Progenitor cell of endocrine pancreas (in vitro differentiated cells): Measurements from ENCODE around the gene IL1R1. TPM values are rescaled to one million over a fixed set of nuclear protein-coding genes. Genes with fewer than 3 reads are reported as not detected.

Experiments
- DNase-seq: peaks from one replicate; pipeline ENCODE4 v3.0.0; 2021; ENCODE audit warnings: low spot score; ENCODE audit not compliant: unreplicated experiment
- H3K27ac Mint-ChIP-seq: 2 replicates; pipeline ENCODE4 v1.8.0; 2021; ENCODE audit warnings: mild to moderate bottlenecking, moderate library complexity, mixed read lengths
- H3K27me3 Mint-ChIP-seq: 2 replicates; pipeline ENCODE4 v1.8.0; 2021; ENCODE audit warnings: mixed read lengths
- H3K36me3 Mint-ChIP-seq: 2 replicates; pipeline ENCODE4 v1.8.0; 2022; ENCODE audit warnings: mixed read lengths; ENCODE audit not compliant: insufficient read depth
- H3K4me1 Mint-ChIP-seq: 2 replicates; pipeline ENCODE4 v1.8.0; 2021; ENCODE audit warnings: low read depth, mixed read lengths
- H3K4me3 Mint-ChIP-seq: 2 replicates; pipeline ENCODE4 v1.8.0; 2021; ENCODE audit warnings: low read depth, mild to moderate bottlenecking, moderate library complexity, mixed read lengths
- H3K9me3 Mint-ChIP-seq: 2 replicates; pipeline ENCODE4 v1.8.0; 2021; ENCODE audit warnings: low read depth, mixed read lengths
- total RNA-seq: library from RNA; stranded (reverse); gene quantifications from 2 replicates; pipeline ENCODE4 v1.2.1, GENCODE V29; 2021
- TF ChIP-seq, protein P1 (sequence below): fragments of 200-600 bp; sonication (generic); IDR thresholded peaks from one replicate; pipeline ENCODE4 v1.5.0; 2021; ENCODE audit warnings: antibody characterized with exemption, mild to moderate bottlenecking; ENCODE audit not compliant: unreplicated experiment

Gene IL1R1
- total RNA-seq, 1 donor from 2014 or later = 1.1 TPM

- Mint-ChIP-seq H3K27ac (peak within 1 kb of the TSS; percentile 41), H3K27me3 (peaks cover 33% of the 10 kb centered on the region), H3K4me1 (peaks cover 4% of the 10 kb centered on the region), H3K9me3 (peaks cover 4% of the 10 kb centered on the region), H3K36me3 (no peaks in the 10 kb centered on the region), H3K4me3 (peak within 1 kb of the TSS; percentile 73)
- DNase-seq = no peak
- TF ChIP-seq, protein P1, sequence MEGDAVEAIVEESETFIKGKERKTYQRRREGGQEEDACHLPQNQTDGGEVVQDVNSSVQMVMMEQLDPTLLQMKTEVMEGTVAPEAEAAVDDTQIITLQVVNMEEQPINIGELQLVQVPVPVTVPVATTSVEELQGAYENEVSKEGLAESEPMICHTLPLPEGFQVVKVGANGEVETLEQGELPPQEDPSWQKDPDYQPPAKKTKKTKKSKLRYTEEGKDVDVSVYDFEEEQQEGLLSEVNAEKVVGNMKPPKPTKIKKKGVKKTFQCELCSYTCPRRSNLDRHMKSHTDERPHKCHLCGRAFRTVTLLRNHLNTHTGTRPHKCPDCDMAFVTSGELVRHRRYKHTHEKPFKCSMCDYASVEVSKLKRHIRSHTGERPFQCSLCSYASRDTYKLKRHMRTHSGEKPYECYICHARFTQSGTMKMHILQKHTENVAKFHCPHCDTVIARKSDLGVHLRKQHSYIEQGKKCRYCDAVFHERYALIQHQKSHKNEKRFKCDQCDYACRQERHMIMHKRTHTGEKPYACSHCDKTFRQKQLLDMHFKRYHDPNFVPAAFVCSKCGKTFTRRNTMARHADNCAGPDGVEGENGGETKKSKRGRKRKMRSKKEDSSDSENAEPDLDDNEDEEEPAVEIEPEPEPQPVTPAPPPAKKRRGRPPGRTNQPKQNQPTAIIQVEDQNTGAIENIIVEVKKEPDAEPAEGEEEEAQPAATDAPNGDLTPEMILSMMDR = no peak
Measured at GRCh38 chr2:102186791-102187495, 44.4 kb downstream of the IL1R1 start, which contains the start of gene IL1RL2. Gene IL1RL2 (plus strand): TSS chr2:102187023. CDS start chr2:102187868, 845 bp downstream.

DNA sequence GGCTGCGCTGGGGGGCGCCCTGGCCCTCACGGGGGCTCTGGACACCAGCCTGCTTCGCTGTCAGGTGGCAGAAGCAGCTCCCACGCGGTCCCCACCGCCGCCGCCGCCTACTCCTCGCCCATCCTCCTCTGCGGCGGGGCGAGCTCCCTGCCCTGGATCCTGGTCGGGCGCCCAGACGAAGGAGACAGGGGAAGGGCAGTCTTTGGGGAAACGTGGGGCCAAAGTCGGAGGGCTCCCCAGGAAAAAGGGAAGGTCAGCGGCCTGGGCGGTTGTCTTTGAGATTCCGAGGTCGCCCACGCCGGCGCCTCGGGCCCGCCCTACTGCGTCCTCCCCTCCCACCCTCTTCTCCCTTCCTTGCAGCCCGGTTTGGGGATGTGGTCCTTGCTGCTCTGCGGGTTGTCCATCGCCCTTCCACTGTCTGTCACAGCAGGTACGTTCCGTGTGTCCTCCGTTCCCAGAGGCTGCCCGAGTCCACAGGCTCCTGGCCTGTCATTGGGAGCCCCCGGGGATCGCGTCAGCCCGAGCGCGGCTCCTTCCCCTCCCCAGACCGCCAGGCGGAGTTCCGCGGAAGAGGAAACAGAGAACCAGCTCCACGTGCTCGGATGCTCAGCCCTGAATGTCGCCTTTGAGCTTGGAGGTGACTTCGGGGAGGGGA, 45.1 kb downstream of the IL1R1 start:
- Mint-ChIP-seq H3K4me1 (peaks cover 4% of the 10 kb centered on the region), H3K27ac (peak overlapping the region; percentile 41), H3K36me3 (no peaks in the 10 kb centered on the region), H3K9me3 (peaks cover 4% of the 10 kb centered on the region), H3K27me3 (peaks cover 33% of the 10 kb centered on the region), H3K4me3 (peak overlapping the region; percentile 73)
- no peak for DNase-seq
- TF ChIP-seq, protein P1 = peak; percentile 11

DNA sequence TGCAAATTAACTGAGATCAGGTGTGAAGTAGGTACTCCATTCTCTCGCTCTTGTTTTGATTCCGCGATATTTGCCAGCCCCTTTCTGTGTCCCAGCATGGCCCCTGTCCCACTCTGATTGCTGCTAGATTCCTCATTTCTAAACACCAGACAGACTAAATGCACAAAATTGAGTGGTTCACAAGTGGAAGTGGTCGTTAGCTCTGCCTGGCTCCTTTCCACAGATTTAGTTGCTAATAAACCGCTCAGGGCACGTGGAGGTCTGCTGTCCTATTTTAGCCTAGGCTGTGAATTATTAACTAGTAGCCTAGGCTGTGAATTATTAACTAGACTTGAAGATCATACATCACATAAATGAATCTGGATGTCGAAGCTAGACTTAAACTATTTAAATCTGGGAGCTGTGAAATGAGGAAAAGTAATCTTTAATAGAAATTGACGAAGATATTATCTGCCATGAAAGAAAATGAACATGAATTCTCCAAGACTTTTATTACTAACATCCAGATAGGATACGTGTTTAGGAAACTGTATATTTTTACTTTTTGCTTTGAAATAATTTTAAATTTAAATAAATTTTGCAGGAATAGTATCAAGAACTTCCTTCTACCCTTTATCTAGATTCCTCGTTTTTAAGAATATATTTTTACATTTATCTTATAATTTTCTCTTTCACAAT, 48.0 kb downstream of the IL1R1 start:
- Mint-ChIP-seq H3K27me3 (peaks cover 26% of the 10 kb centered on the region), H3K36me3 (no peaks in the 10 kb centered on the region), H3K4me3 (no peak overlapping the region), H3K4me1 (peaks cover 11% of the 10 kb centered on the region), H3K9me3 (peaks cover 4% of the 10 kb centered on the region), H3K27ac (peak overlapping the region; percentile 30)
- TF ChIP-seq, protein P1 = no peak
- DNase-seq = no peak

GRCh38 chr2:102191501-102191900, 49.0 kb downstream of the IL1R1 start:
- H3K27me3 Mint-ChIP-seq = peaks cover 19% of the 10 kb centered on the region
- no peak overlapping the region for H3K27ac Mint-ChIP-seq
- TF ChIP-seq, protein P1 = no peak
- peaks cover 4% of the 10 kb centered on the region for H3K9me3 Mint-ChIP-seq
- DNase-seq = no peak
- H3K4me1 Mint-ChIP-seq = peaks cover 12% of the 10 kb centered on the region
- H3K36me3 Mint-ChIP-seq = no peaks in the 10 kb centered on the region
- no peak overlapping the region for H3K4me3 Mint-ChIP-seq

DNA sequence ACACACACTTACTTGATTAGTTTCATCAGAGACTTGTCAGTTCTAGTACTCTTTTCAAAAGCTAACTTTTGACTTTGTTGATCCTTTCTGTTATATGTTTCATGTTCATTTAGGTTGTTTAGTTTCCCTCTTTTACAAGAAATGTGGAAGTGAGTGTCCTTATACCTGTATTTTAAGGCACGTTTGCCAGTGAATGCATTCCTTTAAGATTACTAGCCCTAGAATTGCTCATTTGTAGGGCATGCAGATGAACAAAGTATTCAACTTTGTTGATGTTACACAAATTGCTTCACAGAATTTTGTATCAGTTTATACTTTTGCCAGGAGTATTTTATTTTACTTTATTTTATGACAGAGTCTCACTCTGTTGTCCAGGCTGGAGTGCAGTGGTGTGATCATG, 50.5 kb downstream of the IL1R1 start:
- TF ChIP-seq, protein P1 = no peak
- H3K4me3 Mint-ChIP-seq = no peak overlapping the region
- no peaks in the 10 kb centered on the region for H3K36me3 Mint-ChIP-seq
- H3K9me3 Mint-ChIP-seq = peaks cover 4% of the 10 kb centered on the region
- H3K27ac Mint-ChIP-seq = no peak overlapping the region
- DNase-seq = no peak
- H3K27me3 Mint-ChIP-seq = peaks cover 15% of the 10 kb centered on the region
- H3K4me1 Mint-ChIP-seq = peaks cover 12% of the 10 kb centered on the region
